ENCODE measurements around the gene SLC24A3. TPM values are rescaled to one million over a fixed set of nuclear protein-coding genes. Genes with fewer than 3 reads are reported as not detected.
"Not testable (repeated sequence)": the region's sequence is repeated elsewhere in the genome, so short reads cannot be mapped to it uniquely, and the experiment has no call there.

The SLC24A3 gene
- total RNA-seq, 1 experiment from 2014 or later = not detected

- DNase-seq (ENCODE audit: low spot score) = peak; percentile 88
Measured at GRCh38 chr20:19661717-19662636, 449.5 kb downstream of the SLC24A3 start.

- DNase-seq (ENCODE audit: low spot score) = no peak
Measured at GRCh38 chr20:19662637-19662995, 450.2 kb downstream of the SLC24A3 start.

DNA sequence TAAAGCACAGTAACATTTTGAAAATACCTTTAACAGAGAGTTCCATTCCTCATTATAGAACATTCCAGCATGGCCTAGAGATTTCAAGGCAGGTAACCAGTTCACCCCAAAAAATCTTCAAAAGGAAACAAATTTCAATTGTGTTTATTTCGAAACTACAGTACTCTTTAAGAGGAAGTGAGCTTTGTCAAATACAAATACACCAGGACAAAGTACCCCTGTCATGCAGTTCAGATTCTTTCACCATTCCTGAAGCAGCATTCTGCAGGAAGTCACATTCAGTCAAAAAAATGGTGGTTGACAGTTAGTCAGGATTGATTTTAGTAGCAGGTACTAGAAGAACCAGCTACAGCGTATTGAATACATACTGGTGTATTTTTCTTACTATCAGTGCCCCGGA, 456.0 kb downstream of the SLC24A3 start:
- DNase-seq (ENCODE audit: low spot score) = no peak

DNA sequence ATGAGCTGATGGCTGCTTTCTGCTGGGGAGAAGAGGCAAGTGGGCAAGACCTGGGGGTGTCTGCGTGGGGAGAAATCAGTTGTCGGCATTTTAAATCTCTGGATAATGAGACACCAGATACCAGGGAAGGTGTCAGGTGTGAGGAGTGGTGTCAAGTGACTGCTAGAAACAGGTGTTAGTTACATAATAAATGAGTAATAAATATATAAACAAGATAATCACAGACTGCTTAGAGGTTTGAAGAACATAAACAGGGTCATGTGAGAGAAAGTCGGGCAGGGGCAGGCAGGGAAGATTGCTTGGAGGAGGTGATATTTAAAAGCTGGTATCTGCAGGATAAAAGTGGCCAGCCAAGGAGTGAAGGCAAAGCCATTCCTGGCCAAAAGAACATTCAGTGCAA, 458.4 kb downstream of the SLC24A3 start:
- DNase-seq (ENCODE audit: low spot score) = no peak

DNA sequence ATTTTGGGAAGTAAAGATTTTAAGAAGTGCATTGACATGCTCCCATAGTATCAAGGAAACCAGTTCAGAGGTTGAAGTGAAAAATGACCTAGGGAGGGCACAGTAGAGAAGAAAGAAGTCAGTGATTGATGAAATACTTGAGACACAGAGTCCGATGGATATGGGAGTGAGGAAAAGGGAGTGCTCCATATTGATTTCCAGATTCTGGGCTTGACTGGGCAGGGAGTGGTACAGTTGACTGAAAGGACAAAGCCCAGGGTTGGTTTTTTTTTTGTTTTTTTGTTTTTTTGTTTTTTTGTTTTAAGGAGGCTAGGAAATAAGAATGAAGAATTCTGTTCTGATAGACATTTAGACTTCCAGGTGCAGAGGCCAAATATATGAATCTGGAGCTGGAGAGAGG, 458.9 kb downstream of the SLC24A3 start:
- DNase-seq (ENCODE audit: low spot score) = no peak

GRCh38 chr20:19672498-19672897, 460.1 kb downstream of the SLC24A3 start:
- no peak for DNase-seq (ENCODE audit: low spot score)

- peak; percentile 37 for DNase-seq (ENCODE audit: low spot score)
Measured at GRCh38 chr20:19673575-19673974, 461.1 kb downstream of the SLC24A3 start.

DNA sequence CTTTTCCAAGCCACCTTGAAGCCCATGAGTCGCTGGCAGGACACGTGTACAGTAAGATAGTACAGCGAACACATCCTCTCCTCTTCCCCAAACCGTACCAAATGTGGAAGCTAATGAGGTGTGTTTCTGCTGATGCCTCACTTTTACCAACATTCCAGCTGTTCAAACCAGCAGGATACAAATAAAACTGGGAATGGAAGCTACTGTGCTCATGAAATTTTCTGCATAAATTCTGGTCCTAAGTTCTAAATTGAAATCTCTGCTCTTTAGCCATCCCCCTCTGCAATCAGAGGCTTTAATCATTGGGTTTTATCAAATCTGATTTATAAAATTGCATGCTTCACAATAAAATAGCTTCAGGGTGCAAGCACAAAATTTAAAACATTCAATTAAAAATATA, 463.8 kb downstream of the SLC24A3 start:
- DNase-seq (ENCODE audit: low spot score) = no peak

- DNase-seq (ENCODE audit: low spot score) = no peak
Measured at GRCh38 chr20:19677336-19677735, 464.9 kb downstream of the SLC24A3 start.

- DNase-seq (ENCODE audit: low spot score) = not testable (repeated sequence)
Measured at GRCh38 chr20:19678591-19678990, 466.1 kb downstream of the SLC24A3 start.

- no peak for DNase-seq (ENCODE audit: low spot score)
Measured at GRCh38 chr20:19679900-19680495, 467.6 kb downstream of the SLC24A3 start.

- no peak for DNase-seq (ENCODE audit: low spot score)
Measured at GRCh38 chr20:19682249-19682648, 469.8 kb downstream of the SLC24A3 start.

- no peak for DNase-seq (ENCODE audit: low spot score)
Measured at GRCh38 chr20:19683188-19683587, 470.7 kb downstream of the SLC24A3 start.

- DNase-seq (ENCODE audit: low spot score) = no peak
Measured at GRCh38 chr20:19683822-19684221, 471.4 kb downstream of the SLC24A3 start.

DNA sequence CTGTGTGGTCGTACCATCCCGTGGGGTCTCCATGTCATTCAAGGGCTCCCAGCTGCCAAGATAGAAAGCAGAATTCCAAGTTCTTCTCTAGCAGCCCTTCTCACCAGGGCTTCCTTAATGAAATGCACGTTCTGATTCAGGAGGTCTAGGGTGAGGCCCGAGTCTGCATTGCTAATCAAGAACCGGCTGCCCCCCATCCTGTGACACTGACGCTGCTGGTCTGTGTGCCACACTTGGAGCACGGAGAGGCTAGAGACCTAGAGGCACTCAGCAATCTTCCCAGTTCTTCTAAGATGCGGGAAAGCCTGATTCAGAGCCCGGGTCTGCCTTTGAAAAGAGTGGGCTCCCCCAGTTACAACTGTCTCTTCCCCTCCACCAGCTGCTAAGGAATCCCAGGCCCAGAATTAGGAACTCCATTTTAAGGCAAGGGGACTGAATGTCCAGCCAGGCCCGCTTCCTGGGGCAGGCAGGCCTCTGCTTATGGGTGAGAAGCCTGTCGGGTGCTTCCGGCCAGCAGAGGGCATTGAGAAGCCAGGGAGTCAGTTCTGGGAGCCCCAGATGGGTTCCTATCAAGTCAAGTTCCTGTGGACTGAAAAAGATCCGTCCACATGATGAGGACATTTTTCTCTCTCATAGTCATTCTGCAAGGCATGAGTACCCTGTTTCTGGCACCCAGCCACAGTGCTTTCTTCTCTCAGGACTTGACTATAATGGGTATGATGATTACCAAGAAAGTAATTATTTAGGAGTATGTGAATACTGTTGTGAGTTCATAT, 475.8 kb downstream of the SLC24A3 start:
- peak; percentile 83 for DNase-seq (ENCODE audit: low spot score)

DNA sequence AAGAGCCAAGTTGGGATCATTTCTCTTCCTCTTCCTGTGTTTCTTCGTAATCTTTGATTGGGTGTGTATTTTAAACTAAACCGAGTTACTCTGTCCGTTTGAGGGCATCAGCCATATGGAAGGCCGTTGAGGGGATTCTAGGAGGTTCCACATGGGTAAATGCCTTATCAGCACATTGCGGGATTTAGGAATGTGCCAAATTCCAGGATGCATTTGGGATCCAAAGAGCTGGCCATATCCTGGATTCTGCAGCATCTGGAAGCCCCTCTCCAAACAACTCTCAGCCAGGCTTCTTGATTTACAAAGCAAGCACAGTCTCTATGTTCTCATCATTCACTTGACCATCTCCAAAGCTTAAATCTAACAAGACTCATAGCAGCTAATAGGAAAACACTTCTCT, 478.0 kb downstream of the SLC24A3 start:
- DNase-seq (ENCODE audit: low spot score) = no peak

- no peak for DNase-seq (ENCODE audit: low spot score)
Measured at GRCh38 chr20:19691125-19691524, 478.7 kb downstream of the SLC24A3 start.

DNA sequence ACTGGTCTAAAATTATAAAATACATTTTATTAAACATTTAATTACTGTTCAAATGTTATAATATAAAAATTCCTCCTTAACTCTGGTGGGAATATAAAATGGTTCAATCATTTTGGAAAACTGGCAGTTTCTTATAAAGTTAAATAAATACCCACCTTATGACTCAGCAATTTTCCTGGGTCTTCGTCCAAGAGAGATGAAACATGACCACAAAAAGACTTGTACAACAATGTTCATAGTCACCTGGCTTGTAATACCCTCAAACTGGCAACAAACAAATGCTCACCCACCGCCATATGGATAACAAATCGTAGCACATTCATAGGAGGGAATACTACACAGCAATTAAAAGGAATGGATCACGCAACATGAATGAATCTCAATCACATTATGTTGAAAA, 479.7 kb downstream of the SLC24A3 start:
- no peak for DNase-seq (ENCODE audit: low spot score)

DNA sequence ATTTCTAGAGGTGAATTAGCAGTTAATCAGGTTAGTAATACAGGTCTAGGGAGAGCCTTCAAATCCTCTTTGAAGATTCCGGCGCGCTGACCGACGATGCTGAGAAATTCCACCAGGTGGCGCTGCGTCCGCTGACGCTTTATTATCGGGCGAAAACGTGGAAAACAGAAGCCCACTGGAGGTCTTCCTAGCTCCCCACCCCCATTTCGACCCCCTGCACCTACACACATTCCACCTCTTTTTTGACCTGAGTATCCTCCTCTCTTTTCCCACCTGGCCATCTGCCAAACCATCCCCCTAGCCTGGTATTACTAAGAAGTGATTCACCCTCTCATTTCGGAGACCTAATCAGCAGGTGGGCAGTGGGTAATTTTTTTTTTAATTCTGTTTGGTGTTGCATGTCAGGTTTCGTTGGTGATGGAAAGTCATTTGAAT, 480.3 kb downstream of the SLC24A3 start:
- peak; percentile 71 for DNase-seq (ENCODE audit: low spot score)

- DNase-seq (ENCODE audit: low spot score) = no peak
Measured at GRCh38 chr20:19693508-19693907, 481.1 kb downstream of the SLC24A3 start.

- DNase-seq (ENCODE audit: low spot score) = no peak
Measured at GRCh38 chr20:19695081-19695480, 482.6 kb downstream of the SLC24A3 start.

GRCh38 chr20:19696620-19697019, 484.2 kb downstream of the SLC24A3 start:
- no peak for DNase-seq (ENCODE audit: low spot score)
